ENCODE data around the gene TRIM71.
"Not testable (repeated sequence)": the region's sequence is repeated elsewhere in the genome, so short reads cannot be mapped to it uniquely, and the experiment has no call there.

TRIM71 gene

GRCh38 chr3:32780735-32781210, 37.0 kb upstream of the TRIM71 start:
- H3K9me3 ChIP-seq (ENCODE audit: low read length) = no peaks in the 10 kb centered on the region
- no peaks in the 10 kb centered on the region for H3K27me3 ChIP-seq (ENCODE audit: insufficient read depth, low read length)
- H3K4me2 ChIP-seq (ENCODE audit: low read length) = peak overlapping the region; percentile 87
- H4K20me1 ChIP-seq (ENCODE audit: insufficient read depth, low read length) = no peaks in the 10 kb centered on the region
- no peak for TF ChIP-seq EZH2 (IDR thresholded peaks at IDR 0.05; ENCODE audit: borderline replicate concordance, low read length)
- no peak for TF ChIP-seq CTCF (IDR thresholded peaks at IDR 0.05; ENCODE audit: low read length)
- no peaks in the 10 kb centered on the region for H3F3A ChIP-seq (ENCODE audit: insufficient read depth, low read length)
- H3K4me1 ChIP-seq (ENCODE audit: insufficient read depth, low read length, severe bottlenecking) = peaks cover 7% of the 10 kb centered on the region
- H3K9me2 ChIP-seq (ENCODE audit: low read depth, low read length) = no peaks in the 10 kb centered on the region
- peak overlapping the region; percentile 56 for H3K9ac ChIP-seq (ENCODE audit: low read length)
- H2AFZ ChIP-seq (ENCODE audit: low read length) = no peak overlapping the region
- peaks cover 9% of the 10 kb centered on the region; the same call in 1 of the 2 replicates for H3K36me3 ChIP-seq (ENCODE audit: insufficient read depth, low read length)
- peak overlapping the region; percentile 58 for H3K4me3 ChIP-seq (ENCODE audit: low read depth, low read length, poor library complexity, severe bottlenecking)
- no peaks in the 10 kb centered on the region for H3K79me2 ChIP-seq (ENCODE audit: insufficient read depth, low read length)
- H3K27ac ChIP-seq (ENCODE audit: low read depth, low read length, poor library complexity, severe bottlenecking) = no peak overlapping the region

- Histone ChIP-seq H3K36me3 (ENCODE audit: insufficient read depth, low read length) (peaks cover 5% of the 10 kb centered on the region; the same call in 1 of the 2 replicates), H3K9ac (ENCODE audit: low read length) (peak overlapping the region; percentile 56), H3K9me3 (ENCODE audit: low read length) (no peaks in the 10 kb centered on the region), H3K27ac (ENCODE audit: low read depth, low read length, poor library complexity, severe bottlenecking) (no peak overlapping the region), H3K4me2 (ENCODE audit: low read length) (peak overlapping the region; percentile 87), H3F3A (ENCODE audit: insufficient read depth, low read length) (no peaks in the 10 kb centered on the region), H2AFZ (ENCODE audit: low read length) (no peak overlapping the region), H3K27me3 (ENCODE audit: insufficient read depth, low read length) (no peaks in the 10 kb centered on the region), H3K4me1 (ENCODE audit: insufficient read depth, low read length, severe bottlenecking) (peaks cover 7% of the 10 kb centered on the region), H3K79me2 (ENCODE audit: insufficient read depth, low read length) (no peaks in the 10 kb centered on the region), H3K9me2 (ENCODE audit: low read depth, low read length) (no peaks in the 10 kb centered on the region), H3K4me3 (ENCODE audit: low read depth, low read length, poor library complexity, severe bottlenecking) (peak overlapping the region; percentile 58), H4K20me1 (ENCODE audit: insufficient read depth, low read length) (no peaks in the 10 kb centered on the region)
- TF ChIP-seq EZH2 (IDR thresholded peaks at IDR 0.05; ENCODE audit: borderline replicate concordance, low read length) = no peak
- peak; percentile 76 for TF ChIP-seq CTCF (IDR thresholded peaks at IDR 0.05; ENCODE audit: low read length)
Measured at GRCh38 chr3:32781211-32781968, 36.4 kb upstream of the TRIM71 start.

- H3K4me3 ChIP-seq (ENCODE audit: low read depth, low read length, poor library complexity, severe bottlenecking) = not testable (repeated sequence)
Measured at GRCh38 chr3:32781969-32782270, 35.9 kb upstream of the TRIM71 start.

GRCh38 chr3:32782407-32782806, 35.4 kb upstream of the TRIM71 start:
- H3K4me2 ChIP-seq (ENCODE audit: low read length) = no peak overlapping the region
- no peak overlapping the region for H3K27ac ChIP-seq (ENCODE audit: low read depth, low read length, poor library complexity, severe bottlenecking)
- H3K9ac ChIP-seq (ENCODE audit: low read length) = no peak overlapping the region
- H3K4me1 ChIP-seq (ENCODE audit: insufficient read depth, low read length, severe bottlenecking) = peaks cover 7% of the 10 kb centered on the region
- no peaks in the 10 kb centered on the region for H4K20me1 ChIP-seq (ENCODE audit: insufficient read depth, low read length)
- no peak for TF ChIP-seq EZH2 (IDR thresholded peaks at IDR 0.05; ENCODE audit: borderline replicate concordance, low read length)
- TF ChIP-seq CTCF (IDR thresholded peaks at IDR 0.05; ENCODE audit: low read length) = no peak
- H3F3A ChIP-seq (ENCODE audit: insufficient read depth, low read length) = no peaks in the 10 kb centered on the region
- H2AFZ ChIP-seq (ENCODE audit: low read length) = no peak overlapping the region
- no peaks in the 10 kb centered on the region for H3K36me3 ChIP-seq (ENCODE audit: insufficient read depth, low read length)
- H3K9me3 ChIP-seq (ENCODE audit: low read length) = no peaks in the 10 kb centered on the region
- H3K27me3 ChIP-seq (ENCODE audit: insufficient read depth, low read length) = no peaks in the 10 kb centered on the region
- no peaks in the 10 kb centered on the region for H3K79me2 ChIP-seq (ENCODE audit: insufficient read depth, low read length)
- no peaks in the 10 kb centered on the region for H3K9me2 ChIP-seq (ENCODE audit: low read depth, low read length)
- H3K4me3 ChIP-seq (ENCODE audit: low read depth, low read length, poor library complexity, severe bottlenecking) = no peak overlapping the region

More at GRCh38 chr3:32781969-32782270, 35.9 kb upstream of the TRIM71 start:
- H3K4me2 ChIP-seq (ENCODE audit: low read length); H3K4me1 ChIP-seq (ENCODE audit: insufficient read depth, low read length, severe bottlenecking); H4K20me1 ChIP-seq (ENCODE audit: insufficient read depth, low read length); H3K79me2 ChIP-seq (ENCODE audit: insufficient read depth, low read length); H3K9ac ChIP-seq (ENCODE audit: low read length); H3K9me2 ChIP-seq (ENCODE audit: low read depth, low read length); H3K27me3 ChIP-seq (ENCODE audit: insufficient read depth, low read length); H3F3A ChIP-seq (ENCODE audit: insufficient read depth, low read length); H3K9me3 ChIP-seq (ENCODE audit: low read length); H3K27ac ChIP-seq (ENCODE audit: low read depth, low read length, poor library complexity, severe bottlenecking); H3K36me3 ChIP-seq (ENCODE audit: insufficient read depth, low read length); H2AFZ ChIP-seq (ENCODE audit: low read length): not testable (repeated sequence)
